ENCODE results near the gene PYM1. TPM values are rescaled to one million over a fixed set of nuclear protein-coding genes. Genes with fewer than 3 reads are reported as not detected.

PYM1 gene
- total RNA-seq, 1 donor from 2014 or later = 47.6 TPM

DNA sequence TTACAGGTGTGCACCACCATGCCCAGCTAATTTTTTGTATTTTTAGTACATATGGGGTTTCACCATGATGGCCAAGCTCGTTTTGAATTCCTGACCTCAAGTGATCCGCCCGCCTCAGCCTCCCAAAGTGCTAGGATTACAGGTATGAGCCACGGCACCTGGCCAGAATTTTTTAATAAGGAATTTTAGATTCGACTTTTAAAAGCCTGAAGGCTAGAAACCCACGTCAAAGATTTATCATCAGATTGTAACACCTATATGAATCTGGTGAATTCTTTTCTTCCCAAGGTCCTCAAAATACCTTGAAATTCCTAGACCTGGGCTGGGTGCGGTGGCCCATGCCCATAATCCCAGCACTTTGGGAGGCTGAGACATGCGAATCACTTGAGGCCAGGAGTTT is 66.3 kb downstream of the PYM1 start:
- Histone ChIP-seq H3K27me3 (ENCODE audit: control insufficient read depth, insufficient read depth, low read length) (no peaks in the 10 kb centered on the region), H3K36me3 (ENCODE audit: control insufficient read depth, insufficient read depth, low read length) (no peaks in the 10 kb centered on the region), H3K4me3 (ENCODE audit: low read depth, low read length) (no peak overlapping the region)
- no peak for DNase-seq (ENCODE audit: low read depth)
- TF ChIP-seq, protein P1, sequence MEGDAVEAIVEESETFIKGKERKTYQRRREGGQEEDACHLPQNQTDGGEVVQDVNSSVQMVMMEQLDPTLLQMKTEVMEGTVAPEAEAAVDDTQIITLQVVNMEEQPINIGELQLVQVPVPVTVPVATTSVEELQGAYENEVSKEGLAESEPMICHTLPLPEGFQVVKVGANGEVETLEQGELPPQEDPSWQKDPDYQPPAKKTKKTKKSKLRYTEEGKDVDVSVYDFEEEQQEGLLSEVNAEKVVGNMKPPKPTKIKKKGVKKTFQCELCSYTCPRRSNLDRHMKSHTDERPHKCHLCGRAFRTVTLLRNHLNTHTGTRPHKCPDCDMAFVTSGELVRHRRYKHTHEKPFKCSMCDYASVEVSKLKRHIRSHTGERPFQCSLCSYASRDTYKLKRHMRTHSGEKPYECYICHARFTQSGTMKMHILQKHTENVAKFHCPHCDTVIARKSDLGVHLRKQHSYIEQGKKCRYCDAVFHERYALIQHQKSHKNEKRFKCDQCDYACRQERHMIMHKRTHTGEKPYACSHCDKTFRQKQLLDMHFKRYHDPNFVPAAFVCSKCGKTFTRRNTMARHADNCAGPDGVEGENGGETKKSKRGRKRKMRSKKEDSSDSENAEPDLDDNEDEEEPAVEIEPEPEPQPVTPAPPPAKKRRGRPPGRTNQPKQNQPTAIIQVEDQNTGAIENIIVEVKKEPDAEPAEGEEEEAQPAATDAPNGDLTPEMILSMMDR (IDR thresholded peaks at IDR 0.05; ENCODE audit: insufficient read depth, low read length, poor library complexity, severe bottlenecking) = no peak

DNA sequence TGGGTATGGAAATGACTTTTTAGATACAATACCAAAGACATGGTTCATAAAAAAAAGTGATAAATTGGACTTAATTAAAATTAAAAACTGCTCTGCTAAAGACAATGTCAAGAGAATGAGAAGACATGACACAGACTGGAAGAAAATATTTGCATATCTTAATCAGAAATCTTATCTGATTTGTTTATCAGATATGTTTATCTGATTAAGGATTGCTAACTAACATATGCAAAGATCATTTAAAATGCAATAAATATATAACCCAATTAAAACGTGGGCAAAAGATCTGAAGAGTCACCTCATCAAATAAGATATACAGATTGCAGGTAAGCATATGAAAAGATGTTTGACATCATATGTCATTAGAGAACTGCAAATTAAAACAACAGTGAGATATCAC is 75.0 kb downstream of the PYM1 start:
- H3K36me3 ChIP-seq (ENCODE audit: control insufficient read depth, insufficient read depth, low read length) = no peaks in the 10 kb centered on the region
- DNase-seq (ENCODE audit: low read depth) = no peak
- no peak overlapping the region for H3K4me3 ChIP-seq (ENCODE audit: low read depth, low read length)
- no peaks in the 10 kb centered on the region for H3K27me3 ChIP-seq (ENCODE audit: control insufficient read depth, insufficient read depth, low read length)
- TF ChIP-seq, protein P1 (IDR thresholded peaks at IDR 0.05; ENCODE audit: insufficient read depth, low read length, poor library complexity, severe bottlenecking) = no peak

Other genes with a start within 250 kb of the PYM1 start
- gene ITGA7, start 220.0 kb downstream of the PYM1 start, total RNA-seq = 2.0 and 6.4 TPM in 2 replicates
- 109 and 131 TPM in 2 replicates for gene BLOC1S1, start 211.8 kb downstream of the PYM1 start, total RNA-seq
- 3.6 and 4.7 TPM in 2 replicates for gene RDH5, start 207.5 kb downstream of the PYM1 start, total RNA-seq
- 1,013 and 1,149 TPM in 2 replicates for gene CD63, start 198.9 kb downstream of the PYM1 start, total RNA-seq
- gene GDF11, start 184.8 kb downstream of the PYM1 start, total RNA-seq = 5.4 and 10.7 TPM in 2 replicates
- 123 and 141 TPM in 2 replicates for gene SARNP, start 110.2 kb downstream of the PYM1 start, total RNA-seq
- gene ORMDL2, start 109.9 kb downstream of the PYM1 start, total RNA-seq = 37.0 and 42.6 TPM in 2 replicates
- gene DNAJC14, start 98.3 kb downstream of the PYM1 start, total RNA-seq = 35.3 and 36.9 TPM in 2 replicates
- 0.07 and 0.08 TPM in 2 replicates for gene MMP19, start 85.0 kb downstream of the PYM1 start, total RNA-seq
- 59.4 and 60.9 TPM in 2 replicates for gene DGKA, start 3.3 kb upstream of the PYM1 start, total RNA-seq
- gene PMEL, start 38.1 kb upstream of the PYM1 start, total RNA-seq = 0.96 and 1.1 TPM in 2 replicates
- 21.4 and 23.2 TPM in 2 replicates for gene CDK2, start 38.9 kb upstream of the PYM1 start, total RNA-seq
- 78.2 and 81.0 TPM in 2 replicates for gene RAB5B, start 46.2 kb upstream of the PYM1 start, total RNA-seq
- gene SUOX, start 69.4 kb upstream of the PYM1 start, total RNA-seq = 12.0 and 18.0 TPM in 2 replicates
- gene IKZF4, start 93.1 kb upstream of the PYM1 start, total RNA-seq = 5.7 and 5.8 TPM in 2 replicates
- 1,382 and 1,633 TPM in 2 replicates for gene RPS26, start 114.0 kb upstream of the PYM1 start, total RNA-seq
- gene ERBB3, start 152.3 kb upstream of the PYM1 start, total RNA-seq = 12.3 and 17.3 TPM in 2 replicates
- gene PA2G4, start 176.7 kb upstream of the PYM1 start, total RNA-seq = 149 and 179 TPM in 2 replicates
- 2,735 and 3,237 TPM in 2 replicates for gene RPL41, start 188.7 kb upstream of the PYM1 start, total RNA-seq
- gene ZC3H10, start 190.4 kb upstream of the PYM1 start, total RNA-seq = 3.0 and 4.7 TPM in 2 replicates
- 213 and 309 TPM in 2 replicates for gene ESYT1, start 200.4 kb upstream of the PYM1 start, total RNA-seq
- gene MYL6B, start 224.7 kb upstream of the PYM1 start, total RNA-seq = 95.2 and 107 TPM in 2 replicates
- gene MYL6, start 230.5 kb upstream of the PYM1 start, total RNA-seq = 1,283 and 1,365 TPM in 2 replicates